T-helper 2 cell (primary cell): ENCODE measurements around the gene NYAP2.

Experiments used
- DNase-seq, 5 experiments: peaks; one replicate each; pipeline versions ENCODE4 v3.0.0 to v3.0.0-alpha.2; 2012 to 2022

The NYAP2 gene

DNA sequence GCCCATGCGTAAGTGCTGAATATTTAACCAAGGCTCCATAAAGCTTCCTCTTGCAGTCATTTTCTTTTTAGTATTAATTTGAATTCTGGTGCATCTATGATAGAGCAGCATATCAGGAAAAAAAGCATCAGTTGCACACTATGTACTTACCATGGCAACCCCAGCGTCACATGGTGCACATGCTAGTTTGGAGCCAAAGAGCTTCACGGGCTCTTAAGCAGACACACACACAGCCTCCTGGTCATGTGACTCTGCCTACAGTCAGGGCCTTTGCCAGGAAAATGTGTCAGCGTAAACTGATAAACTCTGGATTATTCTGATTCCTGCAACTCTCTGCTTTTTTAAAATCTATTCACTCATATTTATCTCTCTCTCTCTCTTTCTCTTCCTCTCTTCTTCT, 30.2 kb downstream of the NYAP2 start:
- DNase-seq = no peak

DNA sequence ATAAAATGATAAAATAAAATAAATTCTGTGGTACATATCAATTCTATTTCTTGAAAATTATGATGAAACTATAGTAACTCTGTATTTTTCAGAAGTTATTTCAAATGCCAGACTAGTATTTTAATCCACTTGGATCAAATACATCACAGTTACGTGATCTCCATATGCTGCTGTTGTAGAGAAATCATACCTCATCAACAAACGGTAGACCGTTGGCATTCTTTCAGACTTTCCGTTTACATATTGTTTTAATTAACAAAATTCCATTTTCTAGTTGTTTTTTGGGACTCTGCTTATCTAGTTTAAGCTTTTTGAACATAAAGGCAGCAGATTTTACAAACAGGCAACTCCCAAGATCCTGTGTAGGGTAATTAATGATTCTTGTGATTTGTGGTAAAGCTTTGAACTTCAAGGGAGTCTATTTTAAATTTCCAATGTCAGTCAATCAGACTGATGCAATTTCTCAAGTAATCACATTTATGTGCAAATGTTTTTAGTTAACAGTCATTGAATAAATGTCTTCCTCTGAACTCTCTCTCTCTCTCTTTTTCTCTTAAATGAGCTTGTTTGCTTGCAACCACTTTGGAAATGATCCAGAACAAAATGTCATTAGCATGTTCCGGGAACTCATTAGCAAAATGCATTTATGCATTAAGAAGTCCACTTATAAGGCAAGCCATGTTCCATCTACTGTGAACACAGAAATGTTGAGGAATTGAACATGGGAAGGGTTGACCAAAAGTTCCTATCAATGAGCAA, 31.8 kb downstream of the NYAP2 start:
- DNase-seq = no peak

DNA sequence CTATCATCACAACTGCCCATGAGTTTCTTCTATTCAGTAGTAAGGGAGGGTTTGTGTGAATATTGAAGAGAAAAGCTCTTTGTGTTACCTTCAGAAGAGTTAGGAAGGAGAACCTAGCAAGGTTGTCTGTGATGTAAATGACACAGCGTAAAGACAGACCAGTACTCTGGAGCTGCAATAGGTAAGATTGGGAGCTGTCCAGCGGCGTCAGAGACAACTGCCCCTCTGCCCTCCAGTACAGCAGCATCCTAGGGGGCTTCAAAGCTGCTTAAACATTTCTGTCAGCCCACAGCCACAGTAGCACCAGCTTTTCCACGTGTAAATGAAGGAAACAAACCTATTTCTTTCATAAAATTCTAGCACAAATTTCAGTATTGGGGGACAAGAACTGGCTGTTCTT, 34.5 kb downstream of the NYAP2 start:
- no peak for DNase-seq

DNA sequence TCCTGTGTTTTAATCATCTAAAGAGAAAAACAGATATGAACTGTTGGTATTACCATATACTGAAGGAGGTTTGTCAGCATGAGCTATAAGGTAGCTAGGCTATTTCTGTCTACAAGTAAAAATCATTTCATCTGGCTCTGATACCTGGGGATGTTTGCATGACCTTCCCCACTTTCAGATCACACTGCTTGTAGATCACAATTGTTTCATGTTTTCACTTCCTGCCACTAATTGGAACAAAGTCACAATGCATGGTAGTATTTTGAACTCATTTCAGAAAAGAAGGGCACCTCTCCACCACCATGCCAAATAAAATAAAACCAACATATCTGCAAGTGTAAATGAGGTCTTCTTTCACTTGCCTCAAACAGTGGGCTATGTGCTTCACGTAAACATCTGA, 37.8 kb downstream of the NYAP2 start:
- DNase-seq = no peak

DNA sequence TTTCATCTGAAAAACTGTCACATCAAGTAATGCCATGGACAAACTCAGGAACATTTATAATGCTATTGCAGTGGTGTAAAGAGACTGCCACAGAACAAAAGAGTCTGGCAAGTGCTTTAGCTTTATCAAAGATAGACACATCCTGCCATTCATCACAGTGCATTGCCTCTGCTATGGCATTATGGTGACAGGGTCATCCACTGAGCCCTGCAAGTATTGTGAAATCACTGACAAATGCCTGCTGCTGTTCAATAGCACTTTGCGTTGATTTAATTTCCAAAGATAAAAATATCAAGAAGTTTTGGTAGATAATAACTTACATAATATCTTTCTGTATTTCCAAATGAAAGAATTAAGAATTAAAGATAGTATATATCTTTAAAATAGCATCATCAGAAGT, 38.7 kb downstream of the NYAP2 start:
- no peak for DNase-seq

DNA sequence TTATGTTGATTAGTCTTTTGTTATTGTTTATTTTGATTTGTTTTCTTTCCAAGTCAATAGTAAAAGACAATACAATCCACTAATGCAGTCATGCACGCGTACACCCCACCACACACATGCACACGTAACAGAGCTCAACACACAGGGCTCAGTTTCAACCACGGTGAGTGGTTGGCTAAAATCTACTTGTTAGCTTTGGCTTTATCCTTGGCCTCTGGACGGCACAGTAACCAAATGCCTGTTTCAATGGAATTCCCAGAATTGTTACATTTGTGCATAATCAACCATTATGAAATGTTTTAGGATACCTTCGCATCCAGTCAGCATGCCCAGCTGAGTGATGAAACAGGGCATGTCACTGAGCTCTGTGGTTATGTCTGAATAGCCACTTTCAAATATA, 53.2 kb downstream of the NYAP2 start:
- DNase-seq = no peak

DNA sequence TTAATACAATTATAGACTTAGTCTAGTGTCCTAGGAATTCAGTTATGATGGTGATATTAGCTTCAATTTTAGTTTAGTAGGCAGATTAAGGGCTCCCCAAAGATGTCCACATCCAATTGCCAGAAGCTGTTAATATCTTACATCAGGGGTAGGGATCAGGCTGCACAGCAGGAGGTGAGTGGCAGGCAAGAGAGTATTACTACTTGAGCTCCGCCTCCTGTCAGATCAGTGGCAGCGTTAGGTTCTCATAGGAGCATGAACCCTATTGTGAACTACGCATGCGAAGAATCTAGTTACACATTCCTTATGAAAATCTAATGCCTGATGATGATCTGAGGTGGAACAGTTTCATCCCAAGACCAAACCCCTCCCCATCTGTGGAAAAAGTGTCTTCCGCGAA, 54.9 kb downstream of the NYAP2 start:
- DNase-seq = no peak

DNA sequence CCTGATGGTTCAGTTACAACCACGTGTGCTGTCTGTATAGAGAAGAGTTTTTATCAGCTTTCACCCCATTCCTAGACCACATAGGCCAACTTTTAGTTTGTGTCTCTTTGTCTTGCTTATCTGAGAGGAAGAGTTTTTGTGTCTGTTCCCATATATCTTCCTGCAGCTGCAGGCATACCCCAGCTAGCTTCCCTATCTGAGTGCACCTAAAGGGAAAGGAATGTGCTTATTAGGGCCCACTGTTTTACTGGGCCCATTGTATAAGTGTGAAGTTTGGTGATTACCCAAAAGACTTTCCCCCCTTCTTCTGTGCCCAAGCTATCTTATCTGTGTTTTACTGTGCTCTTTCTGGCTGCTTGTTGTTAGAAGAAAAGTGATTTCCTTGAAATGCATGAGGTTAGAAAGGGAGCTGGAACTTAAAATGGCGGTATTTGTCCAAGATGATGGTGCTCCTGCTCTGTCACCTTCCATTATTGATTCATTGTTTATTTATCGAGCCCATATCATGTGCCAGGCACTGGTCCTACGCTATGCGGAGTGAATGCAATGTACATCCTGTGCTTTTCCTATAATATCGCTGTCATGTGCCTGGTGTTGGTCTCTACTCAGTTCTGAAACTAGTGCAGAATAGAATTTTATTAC, 57.2 kb downstream of the NYAP2 start:
- DNase-seq = no peak

DNA sequence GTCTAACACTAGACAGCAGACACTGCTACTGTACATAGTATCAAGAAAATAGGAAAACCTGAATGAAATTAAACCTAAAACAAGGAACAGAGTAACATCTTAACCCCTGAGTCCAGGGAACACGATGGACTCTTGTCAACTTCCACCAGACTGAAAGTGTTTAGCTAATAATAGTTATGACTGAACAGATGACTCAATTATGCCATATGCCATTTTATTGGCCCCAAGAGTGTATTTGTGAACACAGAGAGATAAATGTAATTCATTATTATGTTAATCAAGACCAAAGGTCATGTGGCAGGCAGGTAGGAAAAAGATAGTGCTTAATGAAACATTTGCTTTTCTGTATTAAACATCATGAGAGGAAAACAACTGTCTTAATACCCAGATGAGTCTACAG, 58.0 kb downstream of the NYAP2 start:
- no peak for DNase-seq

DNA sequence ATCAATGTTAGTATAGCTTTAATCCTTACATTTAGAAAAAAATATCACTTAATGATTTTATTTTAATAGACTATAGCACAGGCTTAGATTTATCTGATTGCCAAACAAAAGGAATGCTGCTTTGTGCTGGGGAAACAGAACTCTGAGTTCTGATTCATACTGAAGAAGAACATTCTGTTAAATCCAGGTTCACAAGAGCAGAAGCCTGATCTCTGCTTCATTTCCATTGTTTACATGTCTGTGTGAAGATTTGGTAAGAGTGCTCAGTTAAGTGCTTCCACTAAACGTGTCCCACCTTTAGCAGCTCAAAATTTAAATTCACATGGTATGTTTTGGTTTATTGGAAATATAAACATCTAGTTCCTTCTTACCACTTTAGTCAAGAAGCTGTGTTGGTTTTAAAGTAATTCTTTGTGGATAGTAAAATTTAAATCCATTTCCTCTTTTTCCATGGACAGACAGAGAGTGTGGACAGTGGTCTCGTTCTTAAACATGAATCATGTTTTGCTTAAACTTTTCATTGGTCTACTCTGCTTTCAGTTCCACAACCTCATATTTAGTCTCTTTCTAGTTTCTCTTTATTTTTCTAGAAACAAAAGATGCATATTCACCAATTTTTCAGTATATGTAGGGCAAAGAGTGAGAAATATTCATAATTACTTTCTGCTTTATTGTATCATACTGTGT, 59.1 kb downstream of the NYAP2 start:
- no peak for DNase-seq

DNA sequence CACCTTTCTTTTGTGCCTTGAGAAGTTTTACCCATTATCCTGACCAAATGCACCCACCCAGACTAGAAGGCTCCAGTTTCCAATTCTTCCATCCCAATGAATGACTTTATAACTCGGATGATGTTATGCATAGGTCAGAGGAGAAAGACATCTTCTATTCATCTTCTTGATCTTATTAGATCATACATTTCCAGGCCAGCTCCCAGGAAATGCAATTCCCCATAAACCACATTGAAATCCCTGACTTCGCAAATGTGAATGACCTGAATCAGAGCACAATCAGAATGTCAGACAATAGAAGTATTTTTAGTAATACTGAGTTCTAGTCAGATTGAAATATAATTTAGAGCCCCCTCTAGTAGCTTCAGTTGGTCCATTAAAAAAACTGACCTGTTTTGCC, 62.9 kb downstream of the NYAP2 start:
- no peak for DNase-seq

DNA sequence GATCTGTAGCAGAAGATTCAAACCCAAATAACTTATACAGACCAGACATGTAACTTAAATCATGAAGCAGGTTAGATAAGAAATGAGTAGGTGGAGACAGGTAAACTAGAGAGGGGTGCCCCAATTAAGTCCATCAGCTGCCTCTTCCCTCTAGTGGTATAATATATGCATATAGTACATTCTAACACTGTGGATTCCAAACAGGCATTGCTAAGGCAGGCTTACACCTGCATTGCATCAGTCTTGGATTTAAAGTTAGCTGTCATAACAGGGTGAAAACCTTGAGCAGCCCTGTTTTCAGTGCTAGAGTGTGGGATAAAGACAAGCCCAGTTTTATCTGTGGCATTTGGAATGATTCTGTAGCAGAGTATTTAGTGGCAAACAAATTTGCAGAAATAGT, 63.4 kb downstream of the NYAP2 start:
- no peak for DNase-seq

DNA sequence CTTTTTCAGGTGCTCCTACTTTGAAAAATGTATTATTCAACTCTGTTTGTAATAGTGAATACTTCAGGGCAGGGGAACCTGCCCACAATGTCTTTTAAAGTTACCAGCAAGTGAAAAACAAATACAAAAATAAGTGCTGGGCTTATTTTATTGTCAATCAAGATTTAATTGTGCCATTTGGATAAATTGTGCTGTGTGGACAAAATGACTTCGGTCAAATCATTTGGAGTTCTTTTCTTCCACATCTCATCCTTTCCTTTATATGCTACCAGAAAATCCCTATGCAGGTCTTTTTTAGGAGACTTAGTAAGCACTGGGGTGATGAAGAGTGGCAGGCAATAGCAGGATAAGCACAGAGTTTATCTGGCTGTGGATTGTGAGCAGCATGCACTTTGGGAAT, 63.9 kb downstream of the NYAP2 start:
- DNase-seq = no peak

DNA sequence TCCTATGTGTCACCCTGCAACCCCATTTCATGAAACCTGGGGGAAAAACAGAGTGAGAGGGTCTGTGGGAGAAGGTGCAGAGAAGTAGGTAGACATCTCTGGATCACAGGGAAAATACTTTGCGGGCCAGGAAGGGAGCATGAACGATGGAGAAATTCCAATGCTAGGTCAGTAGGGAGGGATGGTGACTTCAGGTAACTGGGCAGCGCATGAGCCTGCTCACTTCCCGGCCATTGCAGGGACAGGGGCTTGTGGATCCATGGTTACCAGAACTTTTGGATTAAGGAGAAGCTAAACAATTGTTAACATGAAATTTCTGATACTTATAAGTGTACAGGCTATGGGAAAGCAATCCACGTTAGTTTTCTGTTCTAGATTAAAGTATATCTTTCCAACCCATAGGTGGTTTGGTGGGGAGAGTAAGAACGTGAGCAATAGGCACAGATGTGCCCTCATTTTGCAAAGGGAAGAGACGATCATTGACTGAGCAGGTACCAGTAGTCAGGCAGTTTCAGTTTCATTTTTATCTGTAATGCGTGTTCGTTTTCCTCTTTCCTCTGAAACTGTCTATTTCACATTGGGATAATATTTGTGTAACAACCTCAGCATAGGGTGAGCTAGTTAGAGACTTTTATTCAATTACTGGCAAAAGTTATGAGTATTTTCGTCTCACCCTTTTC, 65.0 kb downstream of the NYAP2 start:
- DNase-seq = peak in 2 of 5 experiments; percentile 8 to 63

DNA sequence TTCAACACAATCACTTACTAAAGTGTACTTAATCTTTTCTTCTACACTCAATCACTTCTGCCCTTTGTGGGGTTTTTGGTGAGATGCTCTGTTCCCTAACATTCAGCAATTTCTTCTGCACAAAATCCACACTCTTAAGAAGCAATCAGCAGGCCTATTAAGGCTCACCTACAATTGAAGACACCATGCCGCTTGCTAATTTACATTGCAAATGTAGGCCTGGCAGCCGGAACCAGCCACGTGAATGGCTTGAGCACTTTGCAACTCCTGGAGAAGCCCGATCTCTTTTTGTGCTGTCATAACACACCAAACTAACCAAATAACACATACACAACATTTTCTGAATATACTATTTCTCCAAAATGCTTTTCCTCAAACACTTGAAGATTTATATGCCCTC, 66.3 kb downstream of the NYAP2 start:
- no peak for DNase-seq

DNA sequence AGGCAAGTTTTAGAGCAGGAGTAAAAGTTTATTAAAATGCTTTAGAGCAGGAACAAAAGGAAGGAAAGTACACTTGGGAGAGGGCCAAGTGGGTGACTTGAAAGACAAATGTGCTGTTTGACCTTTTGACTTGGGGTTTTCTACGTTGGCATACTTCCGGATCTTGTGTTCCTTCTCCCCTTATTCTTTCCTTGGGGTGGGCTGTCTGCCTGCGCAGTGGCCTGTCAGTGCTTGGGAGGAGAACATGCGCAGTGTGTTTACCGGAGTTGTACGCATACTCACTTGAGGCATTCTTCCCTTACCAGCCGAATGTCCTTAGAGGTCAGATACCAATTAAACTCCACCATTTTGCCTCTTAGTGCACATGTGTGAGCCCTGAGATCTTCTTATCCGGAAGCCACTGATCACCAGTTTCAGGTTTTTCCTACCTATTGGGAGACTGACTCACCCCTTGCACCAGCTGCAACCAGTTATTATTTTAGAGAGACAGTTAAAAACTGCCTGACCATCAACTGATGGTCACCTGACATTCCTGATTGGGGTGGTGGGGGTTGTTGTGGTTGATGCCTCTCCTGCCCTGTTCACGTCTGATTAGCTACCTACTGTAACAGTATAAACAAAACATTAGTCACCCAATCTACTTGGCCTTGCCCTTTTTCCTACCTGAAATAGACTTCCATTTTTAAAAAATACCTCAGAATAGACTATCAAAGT, 67.5 kb downstream of the NYAP2 start:
- DNase-seq = no peak

DNA sequence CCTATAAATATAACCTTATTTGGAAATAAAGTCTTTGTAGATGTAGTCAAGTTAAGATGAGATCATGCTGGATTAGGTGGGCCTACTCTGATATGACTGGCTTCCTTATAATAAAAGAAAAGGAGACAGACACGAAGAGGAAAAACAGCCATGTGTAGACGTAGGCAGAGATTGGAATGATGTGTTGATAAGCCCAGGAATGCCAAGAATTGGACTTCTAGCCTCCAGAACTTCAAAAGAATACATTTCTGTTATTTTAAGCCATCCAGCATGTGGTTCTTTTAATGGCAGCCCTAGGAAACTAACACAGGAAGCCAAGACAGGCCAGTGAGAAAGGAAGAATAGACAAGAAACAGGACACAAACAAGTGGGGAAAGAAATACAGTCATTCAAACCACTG, 68.6 kb downstream of the NYAP2 start:
- no peak for DNase-seq

DNA sequence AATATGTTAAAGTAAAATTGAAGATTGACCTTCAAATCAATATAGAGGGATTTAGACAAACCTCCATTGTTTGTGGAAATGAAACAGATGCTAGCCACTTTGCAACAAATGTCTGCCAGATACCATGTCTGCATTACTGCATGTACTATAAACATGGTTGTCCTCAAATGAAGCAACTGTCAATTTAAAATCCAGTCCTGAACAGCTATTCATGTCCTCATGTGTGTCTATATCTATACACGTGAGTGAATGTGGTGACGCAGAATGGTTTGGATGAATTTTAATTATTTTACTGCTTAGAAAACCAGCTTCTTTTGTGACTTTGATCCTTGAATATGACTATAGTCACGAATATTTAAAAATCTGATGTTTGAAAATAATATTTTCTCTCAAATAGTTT, 71.5 kb downstream of the NYAP2 start:
- DNase-seq = no peak

DNA sequence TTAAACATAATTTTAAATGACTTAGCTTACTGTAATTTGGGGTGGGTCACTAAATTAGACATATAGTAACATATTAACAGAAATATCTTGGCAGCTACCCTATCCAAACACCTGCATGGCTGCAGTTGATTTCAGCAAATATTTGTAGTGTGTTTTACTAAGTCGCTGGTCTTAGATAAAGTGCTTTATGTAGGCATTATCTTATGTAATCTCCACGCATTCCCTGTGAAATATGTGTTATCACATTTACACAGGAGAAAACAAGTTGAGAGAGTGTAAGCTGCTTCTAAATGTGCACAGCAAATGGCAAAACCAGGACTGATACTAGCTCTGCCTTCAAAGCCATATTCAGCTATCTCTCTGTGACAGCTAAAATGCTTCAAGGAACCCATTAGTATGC, 72.0 kb downstream of the NYAP2 start:
- no peak for DNase-seq

DNA sequence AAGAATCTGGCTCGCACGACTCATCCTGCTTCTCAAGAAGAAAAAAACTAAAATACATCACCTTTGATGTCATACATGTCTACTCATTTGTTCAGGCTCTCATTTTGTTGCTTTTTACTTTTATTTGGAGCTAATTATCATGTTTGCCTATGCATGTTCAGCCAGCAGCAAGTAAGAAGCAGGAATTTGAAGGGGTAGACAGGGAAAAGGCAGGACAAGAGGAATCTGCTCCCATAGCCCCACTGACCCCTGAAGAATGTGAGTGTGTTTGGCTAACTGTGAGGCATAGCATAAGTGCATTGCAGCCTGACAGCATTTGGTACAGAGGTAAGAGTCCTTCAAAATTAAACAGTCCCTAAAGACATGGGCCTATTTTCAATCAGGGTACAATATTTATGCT, 72.7 kb downstream of the NYAP2 start:
- no peak for DNase-seq

DNA sequence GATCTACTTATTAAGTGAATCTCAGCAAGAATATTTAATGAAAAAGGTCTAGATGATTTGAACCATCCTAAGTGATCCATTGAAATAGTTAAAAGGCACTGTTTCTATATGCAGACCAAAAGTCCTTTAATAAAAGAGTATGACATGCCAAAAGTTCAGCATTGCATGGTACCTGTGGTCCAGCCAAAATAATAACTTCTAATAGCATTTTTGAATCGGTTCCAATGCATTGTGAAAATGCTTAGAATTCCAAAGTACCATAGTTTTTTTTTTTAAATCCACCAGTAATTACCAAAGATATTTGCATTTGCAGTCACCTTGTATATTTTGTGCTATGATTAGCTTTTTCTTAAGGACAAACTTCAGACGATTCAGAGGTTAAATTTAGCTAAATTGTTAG, 79.9 kb downstream of the NYAP2 start:
- DNase-seq = no peak

DNA sequence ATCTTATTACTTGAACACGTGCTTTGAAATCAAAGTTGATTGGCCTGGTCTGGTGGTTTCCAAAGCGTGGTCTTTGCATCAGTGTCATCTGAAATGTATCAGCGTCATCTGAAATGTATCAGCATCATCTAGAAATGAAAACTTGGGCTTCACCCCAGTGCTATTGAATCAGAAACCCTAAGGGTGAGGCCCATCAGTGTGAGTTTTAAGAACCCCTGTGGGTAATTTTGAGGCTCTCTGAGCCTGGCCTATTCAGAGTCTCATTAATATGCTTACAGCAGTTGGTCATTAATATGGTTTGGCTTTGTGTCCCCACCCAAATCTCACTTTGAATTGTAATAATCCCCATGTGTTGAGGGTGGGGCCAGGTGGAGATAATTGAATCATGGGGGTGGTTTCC, 85.2 kb downstream of the NYAP2 start:
- DNase-seq = no peak

DNA sequence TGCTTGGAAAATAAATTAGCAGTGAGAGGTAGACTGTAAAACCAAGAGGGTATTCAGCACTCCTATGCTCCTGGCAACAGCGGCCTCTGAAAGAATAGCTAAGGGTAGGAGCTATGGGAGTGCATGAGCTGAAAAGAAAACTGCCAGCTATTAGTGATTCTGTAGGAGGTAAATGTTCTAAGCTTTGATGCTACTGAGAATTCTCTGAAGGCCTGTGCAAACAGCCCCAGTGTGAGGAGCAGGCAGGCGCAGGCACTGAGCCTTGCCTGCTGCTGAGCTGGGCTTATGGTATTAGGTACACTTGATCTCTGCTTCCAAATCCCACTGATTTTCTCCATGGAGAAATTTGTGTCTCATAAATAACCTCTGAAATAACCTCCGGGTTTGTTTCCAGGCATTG, 86.7 kb downstream of the NYAP2 start:
- DNase-seq = no peak
